HepG2 (cell line): ENCODE measurements around the gene MICALL2. TPM values are rescaled to one million over a fixed set of nuclear protein-coding genes. Genes with fewer than 3 reads are reported as not detected.

Experiments used
- ATF2 ChIP-seq: sonication (generic); formaldehyde crosslinking; IDR thresholded peaks from 2 replicates; pipeline ENCODE4 v1.4.0; 2020; ENCODE audit warnings: missing genetic modification reagents
- FIP1L1 ChIP-seq: fragments of 200-400 bp; formaldehyde crosslinking; IDR thresholded peaks from 2 replicates; pipeline ENCODE4 v1.6.1; 2018; ENCODE audit warnings: low read depth, mild to moderate bottlenecking, low read length, moderate library complexity, borderline replicate concordance; ENCODE audit not compliant: insufficient read depth
- IRX3 ChIP-seq: sonication (generic); formaldehyde crosslinking; IDR thresholded peaks from 2 replicates; pipeline ENCODE4 v1.8.1; 2023; ENCODE audit warnings: mild to moderate bottlenecking, low read depth, missing genetic modification reagents, borderline replicate concordance
- MLXIP ChIP-seq: sonication (generic); formaldehyde crosslinking; IDR thresholded peaks from 2 replicates; pipeline ENCODE4 v1.9.0; 2021; ENCODE audit warnings: missing genetic modification reagents, borderline replicate concordance
- NFE2L1 ChIP-seq: sonication (generic); formaldehyde crosslinking; IDR thresholded peaks from 2 replicates; pipeline ENCODE4 v1.4.0; 2020; ENCODE audit warnings: missing genetic modification reagents, mild to moderate bottlenecking, borderline replicate concordance
- SOX13 ChIP-seq, 3 experiments: fragments of 450-650 bp in 1 of 3; sonication (generic) in 1 of 3; formaldehyde crosslinking in 1 of 3; IDR thresholded peaks in 2 of 3; conservative IDR thresholded peaks in 1 of 3; 2 replicates each; pipeline versions ENCODE4 v1.5.0 to v1.6.1; 2016 to 2020; ENCODE audit warnings: antibody characterized with exemption in 1 of 3, mild to moderate bottlenecking in 1 of 3, missing compliant biosample characterization in 1 of 3, missing genetic modification reagents in 1 of 3, moderate library complexity in 1 of 3
- STAG1 ChIP-seq: sonication (generic); formaldehyde crosslinking; IDR thresholded peaks from 2 replicates; pipeline ENCODE4 v1.4.0; 2020; ENCODE audit warnings: missing genetic modification reagents
- ZNF30 ChIP-seq: sonication (generic); formaldehyde crosslinking; IDR thresholded peaks from 2 replicates; pipeline ENCODE4 v1.5.0; 2020; ENCODE audit warnings: mild to moderate bottlenecking, missing genetic modification reagents
- ZNF501 ChIP-seq: sonication (generic); formaldehyde crosslinking; IDR thresholded peaks from 2 replicates; pipeline ENCODE4 v1.5.1; 2020; ENCODE audit warnings: mild to moderate bottlenecking, moderate library complexity, missing genetic modification reagents
- ZNF703 ChIP-seq: sonication (generic); formaldehyde crosslinking; IDR thresholded peaks from 2 replicates; pipeline ENCODE4 v1.5.1; 2020; ENCODE audit warnings: missing genetic modification reagents, mild to moderate bottlenecking, moderate library complexity, borderline replicate concordance
- ZNF766 ChIP-seq: sonication (generic); formaldehyde crosslinking; IDR thresholded peaks from 2 replicates; pipeline ENCODE4 v1.5.0; 2020; ENCODE audit warnings: missing genetic modification reagents, borderline replicate concordance
- polyA plus RNA-seq, 8 experiments: library from polyadenylated mRNA; depleted of rRNA in 3 of 8; stranded (reverse) in 7 of 8; unstranded in 1 of 8; fragments of >200 nt; fragmentation: Illumina TruSeq in 4 of 8; extraction: Trizol in 4 of 8; gene quantifications; 2 replicates each; pipeline versions ENCODE4 v1.2.1 to v1.2.3, GENCODE V29; 2011 to 2016; ENCODE audit warnings: low read depth in 4 of 8, missing spikeins in 1 of 8, mixed read lengths in 1 of 8; ENCODE audit not compliant: insufficient read depth in 1 of 8
- total RNA-seq, 5 experiments: library from RNA; depleted of rRNA; stranded (reverse); fragments of >200 nt; fragmentation: Illumina TruSeq; extraction: Trizol; gene quantifications; 2 replicates each; pipeline ENCODE4 v1.2.3, GENCODE V29; 2016; ENCODE audit warnings: low read depth in 1 of 5
- TF ChIP-seq, protein P1 (sequence below): sonication (generic); formaldehyde crosslinking; IDR thresholded peaks from 2 replicates; pipeline ENCODE4 v1.5.1; 2020; ENCODE audit warnings: mild to moderate bottlenecking, moderate library complexity, missing genetic modification reagents
- TF ChIP-seq, protein P2 (sequence below): sonication (generic); formaldehyde crosslinking; IDR thresholded peaks from 2 replicates; pipeline ENCODE4 v1.8.0; 2022; ENCODE audit warnings: missing genetic modification reagents, mild to moderate bottlenecking, borderline replicate concordance
- TF ChIP-seq, protein P3 (sequence below): sonication (generic); formaldehyde crosslinking; IDR thresholded peaks from 2 replicates; pipeline ENCODE4 v1.8.1; 2023; ENCODE audit warnings: missing genetic modification reagents, mild to moderate bottlenecking, borderline replicate concordance

Gene MICALL2
- total and polyA plus RNA-seq, 2 of the 13 experiments (the other 11 are each of a cell fraction or from before 2014, with no cell fraction given) = 5.8 to 12.4 TPM

GRCh38 chr7:1428941-1429501, 30.2 kb downstream of the MICALL2 start (continued):
- TF ChIP-seq IRX3 (CRISPR knock-in tag) = no peak
- peak; percentile 57; the same call in 1 of the 2 replicates for TF ChIP-seq ZNF703 (CRISPR knock-in tag)
- no peak for TF ChIP-seq NFE2L1 (CRISPR knock-in tag)
- no peak for TF ChIP-seq FIP1L1
- TF ChIP-seq ZNF501 (CRISPR knock-in tag) = 0 out of 2 replicates have a peak, but pooled peaks have one; percentile 14
- no peak for TF ChIP-seq ZNF30 (CRISPR knock-in tag)
- no peak for TF ChIP-seq ZNF766 (CRISPR knock-in tag)
- no peak for TF ChIP-seq SOX13 (IDR thresholded peaks at IDR 0.05)
- TF ChIP-seq SOX13 (CRISPR knock-in tag; conservative IDR thresholded peaks at IDR 0.05 in 1 of 2, IDR thresholded peaks at IDR 0.05 in 1 of 2) = no peak
- TF ChIP-seq, protein P1, sequence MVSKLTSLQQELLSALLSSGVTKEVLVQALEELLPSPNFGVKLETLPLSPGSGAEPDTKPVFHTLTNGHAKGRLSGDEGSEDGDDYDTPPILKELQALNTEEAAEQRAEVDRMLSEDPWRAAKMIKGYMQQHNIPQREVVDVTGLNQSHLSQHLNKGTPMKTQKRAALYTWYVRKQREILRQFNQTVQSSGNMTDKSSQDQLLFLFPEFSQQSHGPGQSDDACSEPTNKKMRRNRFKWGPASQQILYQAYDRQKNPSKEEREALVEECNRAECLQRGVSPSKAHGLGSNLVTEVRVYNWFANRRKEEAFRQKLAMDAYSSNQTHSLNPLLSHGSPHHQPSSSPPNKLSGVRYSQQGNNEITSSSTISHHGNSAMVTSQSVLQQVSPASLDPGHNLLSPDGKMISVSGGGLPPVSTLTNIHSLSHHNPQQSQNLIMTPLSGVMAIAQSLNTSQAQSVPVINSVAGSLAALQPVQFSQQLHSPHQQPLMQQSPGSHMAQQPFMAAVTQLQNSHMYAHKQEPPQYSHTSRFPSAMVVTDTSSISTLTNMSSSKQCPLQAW (CRISPR knock-in tag) = peak; percentile 41; the same call in 1 of the 2 replicates
- TF ChIP-seq, protein P2, sequence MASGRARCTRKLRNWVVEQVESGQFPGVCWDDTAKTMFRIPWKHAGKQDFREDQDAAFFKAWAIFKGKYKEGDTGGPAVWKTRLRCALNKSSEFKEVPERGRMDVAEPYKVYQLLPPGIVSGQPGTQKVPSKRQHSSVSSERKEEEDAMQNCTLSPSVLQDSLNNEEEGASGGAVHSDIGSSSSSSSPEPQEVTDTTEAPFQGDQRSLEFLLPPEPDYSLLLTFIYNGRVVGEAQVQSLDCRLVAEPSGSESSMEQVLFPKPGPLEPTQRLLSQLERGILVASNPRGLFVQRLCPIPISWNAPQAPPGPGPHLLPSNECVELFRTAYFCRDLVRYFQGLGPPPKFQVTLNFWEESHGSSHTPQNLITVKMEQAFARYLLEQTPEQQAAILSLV (CRISPR knock-in tag) = no peak
- TF ChIP-seq, protein P3, sequence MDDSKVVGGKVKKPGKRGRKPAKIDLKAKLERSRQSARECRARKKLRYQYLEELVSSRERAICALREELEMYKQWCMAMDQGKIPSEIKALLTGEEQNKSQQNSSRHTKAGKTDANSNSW (CRISPR knock-in tag) = no peak
- TF ChIP-seq ATF2 = no peak
- TF ChIP-seq STAG1 (CRISPR knock-in tag) = no peak
- TF ChIP-seq MLXIP (CRISPR knock-in tag) = no peak
